ENCODE data around the gene HOOK2.

The HOOK2 gene

GRCh38 chr19:12777217-12778016, 2.1 kb upstream of the HOOK2 start (continued):
- TF ChIP-seq ZNF530 (tag by site-specific recombination; IDR thresholded peaks at IDR 0.05; ENCODE audit: low read depth) (no peak), SP3 (tag by site-specific recombination; IDR thresholded peaks at IDR 0.05) (no peak), ZNF132 (tag by site-specific recombination; IDR thresholded peaks at IDR 0.05; ENCODE audit: borderline replicate concordance) (no peak), MZF1 (tag by site-specific recombination; IDR thresholded peaks at IDR 0.05; ENCODE audit: borderline replicate concordance) (no peak), BCL11A (tag by site-specific recombination; IDR thresholded peaks at IDR 0.05; ENCODE audit: low read depth) (peak; percentile 26; the same call in 1 of the 2 replicates), ZNF350 (tag by site-specific recombination; IDR thresholded peaks at IDR 0.05) (no peak), SCRT2 (tag by site-specific recombination; IDR thresholded peaks at IDR 0.05) (no peak), ZNF311 (tag by site-specific recombination; IDR thresholded peaks at IDR 0.05; ENCODE audit: borderline replicate concordance) (no peak), MYNN (tag by site-specific recombination; IDR thresholded peaks at IDR 0.05; ENCODE audit: borderline replicate concordance) (no peak), ZNF416 (tag by site-specific recombination; IDR thresholded peaks at IDR 0.05) (no peak), ZFHX2 (tag by site-specific recombination; conservative IDR thresholded peaks at IDR 0.05) (no peak), ZSCAN23 (tag by site-specific recombination; IDR thresholded peaks at IDR 0.05) (no peak; the same call in 1 of the 2 replicates), ZBTB10 (tag by site-specific recombination; IDR thresholded peaks at IDR 0.05) (peak; percentile 54), ZBTB6 (tag by site-specific recombination; IDR thresholded peaks at IDR 0.05) (peak; percentile 17; the same call in 1 of the 2 replicates), GLI2 (tag by site-specific recombination; IDR thresholded peaks at IDR 0.05; ENCODE audit: borderline replicate concordance, low read depth) (no peak), ZNF623 (tag by site-specific recombination; IDR thresholded peaks at IDR 0.05) (no peak), SP2 (tag by site-specific recombination; IDR thresholded peaks at IDR 0.05) (no peak), ZNF426 (tag by site-specific recombination; IDR thresholded peaks at IDR 0.05) (no peak), ATF2 (tag by site-specific recombination; IDR thresholded peaks at IDR 0.05; ENCODE audit: low read depth) (no peak), OSR2 (tag by site-specific recombination; IDR thresholded peaks at IDR 0.05) (no peak), KLF16 (tag by site-specific recombination; IDR thresholded peaks at IDR 0.05) (no peak), ZNF221 (tag by site-specific recombination; IDR thresholded peaks at IDR 0.05; ENCODE audit: borderline replicate concordance) (no peak), KLF9 (tag by site-specific recombination; IDR thresholded peaks at IDR 0.05; ENCODE audit: low read depth) (no peak), ZNF18 (tag by site-specific recombination; IDR thresholded peaks at IDR 0.05) (no peak), ZNF274 (IDR thresholded peaks at IDR 0.05; ENCODE audit: low read length) (no peak), ZNF274 (tag by site-specific recombination; IDR thresholded peaks at IDR 0.05; ENCODE audit: borderline replicate concordance) (no peak), ZBTB8A (tag by site-specific recombination; IDR thresholded peaks at IDR 0.05) (peak; percentile 74), ZNF398 (tag by site-specific recombination; IDR thresholded peaks at IDR 0.05) (peak; percentile 83), ZNF501 (tag by site-specific recombination; IDR thresholded peaks at IDR 0.05) (no peak), ZNF677 (tag by site-specific recombination; IDR thresholded peaks at IDR 0.05) (no peak), ZSCAN16 (tag by site-specific recombination; IDR thresholded peaks at IDR 0.05) (no peak), ZNF624 (tag by site-specific recombination; IDR thresholded peaks at IDR 0.05) (no peak)

Measured in HEK293 (cell line).